Heart left ventricle (tissue), 16 donors: Measurements from ENCODE around the gene TPD52L1. TPM values are rescaled to one million over a fixed set of nuclear protein-coding genes. Genes with fewer than 3 reads are reported as not detected.
A peak's percentile ranks its signal among the peaks of the same experiment; 100 is the strongest.

ENCODE experiments used
- ATAC-seq, 4 donors: fragments of 200-7000 bp; cut with Tn5 transposase; one replicate each; pipeline ENCODE4 v1.9.1; 2020 to 2022; ENCODE audit warnings: moderate library complexity in 4 of 4, mild to moderate bottlenecking in 3 of 4, moderate number of reproducible peaks in 1 of 4
- DNase-seq, 5 donors: peaks; one replicate each; pipeline ENCODE4 v3.0.0-alpha.2; 2020
- H3K27ac ChIP-seq, 12 donors: fragments of 200-600 bp; sonication (generic) in 4 of 12; one replicate each; pipeline versions ENCODE4 v1.5.0 to v1.8.0; 2016 to 2022; ENCODE audit warnings: mild to moderate bottlenecking in 2 of 12
- H3K27me3 ChIP-seq, 9 donors: fragments of 200-600 bp; sonication (generic) in 2 of 9; one replicate each; pipeline versions ENCODE4 v1.5.1 to v1.8.0; 2016 to 2022; ENCODE audit warnings: mild to moderate bottlenecking in 3 of 9
- H3K36me3 ChIP-seq, 9 donors: fragments of 200-600 bp; sonication (generic) in 2 of 9; one replicate each; pipeline versions ENCODE4 v1.5.0 to v1.8.0; 2018 to 2022; ENCODE audit warnings: mild to moderate bottlenecking in 2 of 9
- H3K4me1 ChIP-seq, 12 donors: fragments of 200-600 bp; sonication (generic) in 4 of 12; one replicate each; pipeline versions ENCODE4 v1.5.0 to v1.8.0; 2016 to 2022; ENCODE audit warnings: mild to moderate bottlenecking in 3 of 12
- H3K4me3 ChIP-seq, 12 donors: fragments of 200-600 bp; sonication (generic) in 4 of 12; one replicate each; pipeline versions ENCODE4 v1.5.0 to v1.8.0; 2017 to 2022; ENCODE audit warnings: mild to moderate bottlenecking in 9 of 12, moderate library complexity in 4 of 12
- H3K9me3 ChIP-seq, 12 donors: fragments of 200-600 bp; sonication (generic) in 4 of 12; one replicate each; pipeline versions ENCODE4 v1.5.0 to v1.8.0; 2016 to 2022; ENCODE audit warnings: mild to moderate bottlenecking in 1 of 12
- POLR2A ChIP-seq, 2 donors: fragments of 450-650 bp; IDR thresholded peaks; one replicate each; pipeline ENCODE4 v1.6.1; 2017; ENCODE audit warnings: antibody characterized with exemption in 2 of 2, mild to moderate bottlenecking in 2 of 2, moderate library complexity in 2 of 2
- WGBS, 4 donors: extraction: QIAGEN DNeasy Blood & Tissue Kit in 2 of 4; methylation state at CpG; one replicate each; pipeline versions ENCODE4 v1.1.5 to v1.1.7; 2013 to 2018; 5-methylcytosine and 5-hydroxymethylcytosine counted together
- intact Hi-C, 10 donors: fragments of 100-400 bp; cut with DNase I; formaldehyde crosslinking; loops; one replicate each; pipeline versions ENCODE4 v1.11.1 to v1.14.2; 2022
- long read RNA-seq, 3 donors: library from polyadenylated mRNA; unstranded; transcript quantifications; one replicate each; pipeline ENCODE4 v2.0.0, GENCODE V29; 2020 to 2021
- polyA plus RNA-seq, 2 donors: library from polyadenylated mRNA; stranded (reverse); fragments of 200-250 nt; gene quantifications; one replicate each; pipeline ENCODE4 v1.2.3, GENCODE V29; 2013
- total RNA-seq, 9 donors: library from RNA; depleted of rRNA in 2 of 9; stranded (reverse); fragments of >200 nt in 2 of 9; fragmentation: NEBNext Ultra II Directional in 3 of 9; extraction: Animal tissue kit (Norgen Biotek cat#: 25700) in 3 of 9; gene quantifications; one replicate each; pipeline versions ENCODE4 v1.1.0 to v1.2.4, GENCODE V29; 2016 to 2023
- TF ChIP-seq, protein P1 (sequence below), 12 donors: fragments of 200-600 bp; sonication (generic) in 4 of 12; IDR thresholded peaks; one replicate each; pipeline versions ENCODE4 v1.5.0 to v1.8.0; 2018 to 2022; ENCODE audit warnings: antibody characterized with exemption in 12 of 12, mild to moderate bottlenecking in 5 of 12
- donor health status: ischemic (EF 13 %, LVEDD 7.1; RV severe dilation, severe dysfunction).
- donor health status: healthy with polysubstance abuse.
- donor health status: DM: no; HTN: yes; CAD: no.
- donor health status: DM: no; HTN: no; CAD: no.
- donor health status: ischemic (EF 25% LVEDD 6.9; RV normal size, moderate dysfunction).
- donor health status: ischemic (EF 25% LVEDD 5.7; RV mildly dilated, moderate dysfunction).
- donor health status: healthy.
- donor health status: DM: yes; HTN: yes; CAD: no.
- donor health status: ischemic (EF 35%, LVEDD 5.7; RV mildly dilated, moderate dysfunction).
- donor health status: nonischemic (EF 11% LVEDD 7.7; RV severe dilation, severe dysfunction).
- donor health status: DM: yes; HTN: yes; CAD: no.
- donor health status: PGD.
- donor health status: ischemic (EF 29% LVEDD 5.4; RV normal size, mild dysfunction).
- donor health status: nonischemic (EF 23%, LVEDD 6.1; RV moderate dilation, normal function).

Gene TPD52L1, protein sequence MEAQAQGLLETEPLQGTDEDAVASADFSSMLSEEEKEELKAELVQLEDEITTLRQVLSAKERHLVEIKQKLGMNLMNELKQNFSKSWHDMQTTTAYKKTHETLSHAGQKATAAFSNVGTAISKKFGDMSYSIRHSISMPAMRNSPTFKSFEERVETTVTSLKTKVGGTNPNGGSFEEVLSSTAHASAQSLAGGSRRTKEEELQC
- total RNA-seq (100 to 1,000 TPM in 1 of 9 donors, 10 to 100 TPM in 8; 47.0 to 146 (median 74.2) TPM), polyA plus RNA-seq (10 to 100 TPM; 13.0 to 51.5 TPM)
- long read RNA-seq, donor 1, transcript TPD52L1-203 (6 exons, 1,308 nt) = major isoform, 28 of 57 reads
- long read RNA-seq, donor 1, transcript TPD52L1-205 (4 exons, 581 nt) = minor isoform, 6 of 57 reads
- long read RNA-seq, donor 1, transcript TPD52L1-213 (7 exons, 2,356 nt) = minor isoform, 6 of 57 reads
- long read RNA-seq, donor 1, partial matches to known transcripts = 0 of 57 reads
- long read RNA-seq, donor 1, other reads (novel, unspliced or antisense) = 13 of 57 reads
- long read RNA-seq, donor 2, transcript TPD52L1-205 (4 exons, 581 nt) = minor isoform, 12 of 266 reads
- long read RNA-seq, donor 2, transcript TPD52L1-203 (6 exons, 1,308 nt) = major isoform, 174 of 266 reads
- long read RNA-seq, donor 2, transcript TPD52L1-202 (5 exons, 2,147 nt) = minor isoform, 10 of 266 reads
- long read RNA-seq, donor 2, transcript TPD52L1-213 (7 exons, 2,356 nt) = minor isoform, 14 of 266 reads
- long read RNA-seq, donor 2, partial matches to known transcripts = 8 of 266 reads
- long read RNA-seq, donor 2, other reads (novel, unspliced or antisense) = 46 of 266 reads
- long read RNA-seq, donor 3, transcript TPD52L1-203 (6 exons, 1,308 nt) = major isoform, 43 of 73 reads
- long read RNA-seq, donor 3, partial matches to known transcripts = 2 of 73 reads
- long read RNA-seq, donor 3, other reads (novel, unspliced or antisense) = 19 of 73 reads

DNA sequence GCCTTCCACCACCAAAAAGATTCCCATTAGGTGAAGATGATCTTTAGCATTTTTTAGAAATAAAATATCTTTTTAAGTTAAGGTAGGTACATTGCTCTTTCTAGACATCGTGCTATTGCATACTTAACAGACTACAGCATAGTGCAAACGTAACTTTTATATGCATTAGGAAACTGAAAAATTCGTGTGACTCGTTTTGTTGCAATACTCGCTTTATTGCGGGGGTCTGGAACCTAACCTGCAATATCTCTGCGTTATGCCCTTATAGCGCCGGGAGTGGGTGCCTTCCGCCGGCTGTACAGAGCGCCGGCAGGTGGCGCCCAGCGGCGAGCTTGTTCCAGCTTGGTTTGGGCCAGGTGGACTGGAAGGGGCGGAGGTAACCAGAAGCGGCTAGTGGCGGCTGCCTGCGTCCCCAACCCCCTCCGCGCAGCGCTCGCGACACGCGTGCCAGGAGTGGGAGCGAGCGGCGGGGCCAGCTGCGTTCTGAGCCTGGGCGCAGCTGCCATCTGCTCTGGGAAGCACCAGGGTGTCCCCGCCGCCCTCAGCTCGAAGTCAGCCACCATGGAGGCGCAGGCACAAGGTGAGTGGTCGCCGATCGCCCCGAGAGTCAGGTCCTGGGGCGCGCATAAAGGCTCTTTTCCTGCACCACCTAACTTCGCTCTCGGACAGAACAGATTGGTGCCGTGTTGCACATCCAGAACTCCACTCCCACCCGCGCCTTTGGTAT is at the start of gene TPD52L1:
TSS of gene TPD52L1 (plus strand) at position 383 of the 727 bp plus-strand sequence. CDS start at position 562, 179 bp downstream.
- peak within 1 kb of the TSS; percentile 53 to 90 (median 70) for H3K4me3 ChIP-seq
- intact Hi-C loops = loop anchor here (1.0 to 10.0 kb wide), 13 partner anchors 39 to 621 kb away; partner anchors contain the start of gene HDDC2 (in 8 of the 10)
- WGBS, 4 donors = 1 to 2% (median 1%) methylated on average over 13 to 47 of the region's 47 CpGs
- ATAC-seq (peak; percentile 92 to 95 (median 95)), DNase-seq (peak; percentile 81 to 88 (median 87))
- TF ChIP-seq POLR2A (IDR thresholded peaks at IDR 0.05) = peak in 1 of 2 donors; percentile 16
- TF ChIP-seq, protein P1, sequence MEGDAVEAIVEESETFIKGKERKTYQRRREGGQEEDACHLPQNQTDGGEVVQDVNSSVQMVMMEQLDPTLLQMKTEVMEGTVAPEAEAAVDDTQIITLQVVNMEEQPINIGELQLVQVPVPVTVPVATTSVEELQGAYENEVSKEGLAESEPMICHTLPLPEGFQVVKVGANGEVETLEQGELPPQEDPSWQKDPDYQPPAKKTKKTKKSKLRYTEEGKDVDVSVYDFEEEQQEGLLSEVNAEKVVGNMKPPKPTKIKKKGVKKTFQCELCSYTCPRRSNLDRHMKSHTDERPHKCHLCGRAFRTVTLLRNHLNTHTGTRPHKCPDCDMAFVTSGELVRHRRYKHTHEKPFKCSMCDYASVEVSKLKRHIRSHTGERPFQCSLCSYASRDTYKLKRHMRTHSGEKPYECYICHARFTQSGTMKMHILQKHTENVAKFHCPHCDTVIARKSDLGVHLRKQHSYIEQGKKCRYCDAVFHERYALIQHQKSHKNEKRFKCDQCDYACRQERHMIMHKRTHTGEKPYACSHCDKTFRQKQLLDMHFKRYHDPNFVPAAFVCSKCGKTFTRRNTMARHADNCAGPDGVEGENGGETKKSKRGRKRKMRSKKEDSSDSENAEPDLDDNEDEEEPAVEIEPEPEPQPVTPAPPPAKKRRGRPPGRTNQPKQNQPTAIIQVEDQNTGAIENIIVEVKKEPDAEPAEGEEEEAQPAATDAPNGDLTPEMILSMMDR (IDR thresholded peaks at IDR 0.05) = peak; percentile 71 to 97 (median 87)
- peak within 1 kb of the TSS; percentile 51 to 89 (median 69) for H3K27ac ChIP-seq
- peaks cover 0 to 27% (median 13%) of the 10 kb centered on the region in 12 donors for H3K4me1 ChIP-seq
- H3K27me3 ChIP-seq = peaks cover 0 to 15% (median 0%) of the 10 kb centered on the region in 9 donors
- no peaks in the 10 kb centered on the region for H3K9me3 ChIP-seq
- H3K36me3 ChIP-seq = no peaks in the 10 kb centered on the region

DNA sequence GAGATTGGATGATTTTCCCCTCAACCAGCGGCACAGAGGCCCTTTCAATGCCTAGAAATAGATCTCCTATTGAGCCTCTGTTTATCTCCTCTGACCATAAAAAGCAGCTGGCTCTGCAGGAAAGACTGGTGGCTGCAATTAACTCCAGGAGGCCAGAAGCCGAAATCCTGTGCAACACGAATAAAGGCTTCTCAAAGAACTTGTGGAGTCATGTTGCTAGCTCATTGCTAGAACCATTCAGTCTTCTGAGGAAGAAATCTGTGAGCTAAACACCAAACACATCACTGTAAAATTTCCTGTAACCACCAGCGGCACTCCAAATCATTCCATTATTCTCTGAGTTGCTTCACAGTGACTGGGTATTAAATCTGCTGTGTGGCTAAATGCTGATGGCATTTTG is 49.1 kb upstream of the TPD52L1 start:
- intact Hi-C loops = loop anchor here in 4 of 10 donors (5.0 to 10.0 kb wide), 2 partner anchors 140 to 142 kb away; partner anchors contain the start of gene RNF217 (in 4 of the 4)
- TF ChIP-seq, protein P1 (IDR thresholded peaks at IDR 0.05) = no peak
- no peak for TF ChIP-seq POLR2A (IDR thresholded peaks at IDR 0.05)
- no peak overlapping the region for H3K4me3 ChIP-seq
- no peaks in the 10 kb centered on the region for H3K36me3 ChIP-seq
- H3K27ac ChIP-seq = peak overlapping the region in 4 of 12 donors; percentile 20 to 54 (median 34)
- H3K9me3 ChIP-seq = peaks cover 0 to 13% (median 1%) of the 10 kb centered on the region in 12 donors
- no peaks in the 10 kb centered on the region for H3K27me3 ChIP-seq
- WGBS, 4 donors = 45 to 56% (median 47%) methylated on average over 4 of the region's 4 CpGs
- ATAC-seq (no peak), DNase-seq (no peak)
- peaks cover 0 to 9% (median 0%) of the 10 kb centered on the region in 12 donors for H3K4me1 ChIP-seq

DNA sequence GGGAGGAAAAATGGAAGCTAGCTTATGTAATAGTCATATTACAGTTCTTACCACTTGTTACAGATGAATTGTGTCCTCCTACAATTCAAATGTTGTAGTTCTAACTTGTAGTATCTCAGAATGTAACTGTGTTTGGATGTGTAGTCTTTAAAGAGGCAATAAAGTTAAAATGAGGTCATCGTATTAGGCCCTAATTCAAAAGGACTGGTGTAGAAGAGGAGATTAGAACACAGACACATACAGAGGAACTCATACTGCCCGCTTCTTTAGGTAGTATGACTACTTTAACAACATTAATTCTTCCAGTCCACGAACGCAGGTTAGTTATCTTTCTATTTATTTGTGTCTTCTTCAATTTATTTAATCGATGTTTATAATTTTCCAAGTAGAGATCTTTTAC is 46.5 kb upstream of the TPD52L1 start:
- H3K4me1 ChIP-seq = peaks cover 0 to 6% (median 0%) of the 10 kb centered on the region in 12 donors
- no peak overlapping the region for H3K27ac ChIP-seq
- H3K36me3 ChIP-seq = no peaks in the 10 kb centered on the region
- peaks cover 0 to 39% (median 25%) of the 10 kb centered on the region in 12 donors for H3K9me3 ChIP-seq
- H3K27me3 ChIP-seq = no peaks in the 10 kb centered on the region
- 97 to 98% (median 97%) methylated on average over 5 of the region's 5 CpGs for WGBS, 4 donors
- DNase-seq (no peak), ATAC-seq (no peak)
- intact Hi-C loops = loop anchor here in 2 of 10 donors (10.0 kb wide), 1 partner anchor 142 kb away; the partner anchor contains the start of gene RNF217 (in 2 of the 2)
- H3K4me3 ChIP-seq = no peak overlapping the region
- TF ChIP-seq POLR2A (IDR thresholded peaks at IDR 0.05) = no peak
- TF ChIP-seq, protein P1 (IDR thresholded peaks at IDR 0.05) = no peak
